Stimulated activated memory B cell treated with anti-CD40 and anti-IgM and Interleukin-4, amounts not matched to agents 10 μg/mL and 1 μg/mL and 100 μg/mL, for 72 hours (primary cell): ENCODE results near the gene BTNL9.
A peak's percentile ranks its signal among the peaks of the same experiment; 100 is the strongest.
"Not testable (repeated sequence)": the region's sequence is repeated elsewhere in the genome, so short reads cannot be mapped to it uniquely, and the experiment has no call there.

Experiments
- ATAC-seq: fragments of 150-1000 bp; cut with Tn5 transposase; 2 replicates; pipeline ENCODE4 v1.10.0; 2021
- H3K27ac Mint-ChIP-seq: one replicate; pipeline ENCODE4 v1.8.0; 2022; ENCODE audit warnings: mild to moderate bottlenecking, mixed read lengths
- H3K27me3 Mint-ChIP-seq: one replicate; pipeline ENCODE4 v1.8.0; 2022; ENCODE audit warnings: mixed read lengths
- H3K36me3 Mint-ChIP-seq: one replicate; pipeline ENCODE4 v1.8.0; 2022; ENCODE audit warnings: mixed read lengths
- H3K4me1 Mint-ChIP-seq: one replicate; pipeline ENCODE4 v1.8.0; 2022; ENCODE audit warnings: mixed read lengths
- H3K4me3 Mint-ChIP-seq: one replicate; pipeline ENCODE4 v1.8.0; 2022; ENCODE audit warnings: mild to moderate bottlenecking, moderate library complexity, mixed read lengths
- H3K9me3 Mint-ChIP-seq: one replicate; pipeline ENCODE4 v1.8.0; 2022; ENCODE audit warnings: mixed read lengths

The BTNL9 gene

GRCh38 chr5:181036816-181037364, 3.2 kb upstream of the BTNL9 start:
- Mint-ChIP-seq H3K4me1 (no peaks in the 10 kb centered on the region), H3K36me3 (no peaks in the 10 kb centered on the region), H3K27ac (no peak overlapping the region), H3K9me3 (peaks cover 3% of the 10 kb centered on the region), H3K4me3 (no peak overlapping the region), H3K27me3 (peaks cover 39% of the 10 kb centered on the region)
- ATAC-seq, result no peak

GRCh38 chr5:181037365-181037861, 2.7 kb upstream of the BTNL9 start:
- no peaks in the 10 kb centered on the region for H3K4me1 Mint-ChIP-seq
- no peaks in the 10 kb centered on the region for H3K36me3 Mint-ChIP-seq
- no peak overlapping the region for H3K27ac Mint-ChIP-seq
- no peaks in the 10 kb centered on the region for H3K9me3 Mint-ChIP-seq
- peaks cover 39% of the 10 kb centered on the region for H3K27me3 Mint-ChIP-seq
- no peak overlapping the region for H3K4me3 Mint-ChIP-seq
- ATAC-seq, result peak; percentile 22

GRCh38 chr5:181039471-181039870, 595 bp upstream of the BTNL9 start:
- Mint-ChIP-seq H3K4me3 (no peak overlapping the region), H3K9me3 (no peaks in the 10 kb centered on the region), H3K36me3 (no peaks in the 10 kb centered on the region), H3K4me1 (peaks cover 6% of the 10 kb centered on the region), H3K27ac (no peak overlapping the region), H3K27me3 (peaks cover 48% of the 10 kb centered on the region)
- no peak for ATAC-seq

DNA sequence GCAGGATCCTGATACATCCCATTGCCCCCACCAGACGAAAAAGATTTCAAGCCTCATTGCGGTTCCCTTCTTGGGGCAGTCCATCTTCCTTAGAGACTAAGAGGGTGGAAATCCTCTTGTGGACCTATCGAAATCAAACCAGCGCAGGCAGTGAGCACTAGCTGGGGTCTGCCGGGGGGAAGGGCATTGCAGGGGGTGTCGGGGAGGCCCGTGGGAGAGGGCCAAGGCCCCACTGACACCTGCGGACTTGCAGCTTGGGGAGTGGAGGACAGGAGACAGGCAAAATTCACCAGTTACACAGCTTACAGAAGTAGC, 522 bp downstream of the BTNL9 start:
- H3K9me3 Mint-ChIP-seq, result no peaks in the 10 kb centered on the region
- H3K4me1 Mint-ChIP-seq, result peaks cover 10% of the 10 kb centered on the region
- H3K27ac Mint-ChIP-seq, result no peak overlapping the region
- peaks cover 49% of the 10 kb centered on the region for H3K27me3 Mint-ChIP-seq
- no peak overlapping the region for H3K4me3 Mint-ChIP-seq
- no peaks in the 10 kb centered on the region for H3K36me3 Mint-ChIP-seq
- no peak for ATAC-seq

DNA sequence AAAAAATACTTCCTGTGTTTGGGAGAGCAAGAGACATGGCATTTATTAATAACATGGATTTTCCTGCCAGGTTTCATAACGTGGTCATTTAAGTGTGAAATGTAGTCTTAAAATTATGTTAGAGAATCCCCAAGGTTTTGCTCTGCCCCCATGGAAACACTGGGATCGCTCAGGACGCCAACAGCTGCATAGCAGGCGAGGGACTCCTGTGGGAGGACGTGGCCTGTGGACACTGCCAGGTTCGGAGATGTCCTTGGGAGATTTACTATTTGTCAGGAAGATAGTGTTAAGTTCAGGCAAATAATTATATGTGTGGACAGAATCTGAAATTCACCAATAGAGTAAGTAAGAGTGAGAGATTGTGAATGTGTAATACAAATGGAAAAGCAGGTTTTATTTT, 977 bp downstream of the BTNL9 start:
- no peak overlapping the region for H3K4me3 Mint-ChIP-seq
- H3K27me3 Mint-ChIP-seq, result peaks cover 47% of the 10 kb centered on the region
- no peaks in the 10 kb centered on the region for H3K36me3 Mint-ChIP-seq
- H3K4me1 Mint-ChIP-seq, result peaks cover 10% of the 10 kb centered on the region
- no peak for ATAC-seq
- no peaks in the 10 kb centered on the region for H3K9me3 Mint-ChIP-seq
- H3K27ac Mint-ChIP-seq, result no peak overlapping the region

- H3K9me3 Mint-ChIP-seq, result no peaks in the 10 kb centered on the region
- H3K27me3 Mint-ChIP-seq, result peaks cover 40% of the 10 kb centered on the region
These were observed 2.1 kb downstream of the BTNL9 start for GRCh38 chr5:181042036-181042713.

DNA sequence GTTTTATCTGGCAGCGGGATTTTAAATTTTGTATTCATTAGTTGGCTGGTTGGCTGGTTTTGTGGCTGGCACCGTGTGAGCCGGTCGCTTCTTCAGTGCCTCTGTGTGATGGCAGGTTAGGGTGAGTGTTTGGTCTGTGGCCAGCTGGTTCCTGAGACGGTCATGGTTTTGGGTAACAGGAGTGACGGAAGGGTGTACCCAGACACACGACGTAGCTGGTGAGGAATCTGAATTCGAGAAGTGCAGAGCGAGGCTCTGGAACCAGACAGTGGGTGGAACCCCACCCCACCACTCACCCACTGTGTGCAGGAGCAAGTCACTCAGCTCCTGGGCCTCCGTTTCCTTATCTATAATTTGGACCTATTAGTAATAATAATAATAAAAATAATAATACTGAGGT, 2.7 kb downstream of the BTNL9 start:
- Mint-ChIP-seq H3K4me3 (no peak overlapping the region), H3K36me3 (no peaks in the 10 kb centered on the region), H3K9me3 (no peaks in the 10 kb centered on the region), H3K27me3 (peaks cover 42% of the 10 kb centered on the region), H3K27ac (no peak overlapping the region), H3K4me1 (peaks cover 10% of the 10 kb centered on the region)
- ATAC-seq, result no peak

More at GRCh38 chr5:181042036-181042713, 2.1 kb downstream of the BTNL9 start:
- no peaks in the 10 kb centered on the region for H3K36me3 Mint-ChIP-seq
- no peak overlapping the region for H3K4me3 Mint-ChIP-seq
- no peak for ATAC-seq
- peaks cover 10% of the 10 kb centered on the region for H3K4me1 Mint-ChIP-seq
- no peak overlapping the region for H3K27ac Mint-ChIP-seq

GRCh38 chr5:181043285-181044092, 3.4 kb downstream of the BTNL9 start:
- Mint-ChIP-seq H3K27me3 (peaks cover 44% of the 10 kb centered on the region), H3K4me3 (no peak overlapping the region), H3K9me3 (no peaks in the 10 kb centered on the region), H3K27ac (no peak overlapping the region), H3K36me3 (no peaks in the 10 kb centered on the region), H3K4me1 (peaks cover 10% of the 10 kb centered on the region)
- ATAC-seq, result no peak

DNA sequence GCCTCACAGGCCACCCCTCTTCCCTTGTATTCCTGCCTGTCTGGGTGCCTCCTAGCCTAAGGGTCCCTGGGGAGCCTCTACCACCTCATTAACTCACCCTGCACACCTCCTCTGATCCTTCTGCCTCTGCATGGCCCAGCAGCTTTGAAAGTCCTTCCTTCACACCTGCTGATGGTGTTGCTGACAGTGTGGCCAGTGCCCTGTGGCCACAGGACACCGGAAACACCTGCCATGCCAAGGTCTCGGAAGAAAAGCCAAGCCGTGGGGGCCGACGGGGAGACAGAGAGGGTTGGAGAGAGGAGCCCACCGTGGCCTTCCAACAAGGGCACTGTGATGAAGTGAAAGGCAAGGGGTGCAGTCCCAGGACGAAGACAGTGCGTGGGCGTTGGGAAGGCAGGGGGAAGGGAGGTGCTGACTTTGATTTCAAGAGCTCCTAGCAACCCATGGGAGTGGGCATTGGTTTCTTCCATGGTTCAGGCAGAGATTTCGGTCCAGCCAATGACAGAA, 4.1 kb downstream of the BTNL9 start:
- ATAC-seq, result no peak
- Mint-ChIP-seq H3K27ac (no peak overlapping the region), H3K36me3 (no peaks in the 10 kb centered on the region), H3K27me3 (peaks cover 40% of the 10 kb centered on the region), H3K4me3 (no peak overlapping the region), H3K9me3 (no peaks in the 10 kb centered on the region), H3K4me1 (peaks cover 10% of the 10 kb centered on the region)

GRCh38 chr5:181044662-181045305, 4.7 kb downstream of the BTNL9 start:
- Mint-ChIP-seq H3K9me3 (no peaks in the 10 kb centered on the region), H3K27ac (no peak overlapping the region), H3K4me1 (peaks cover 10% of the 10 kb centered on the region), H3K36me3 (no peaks in the 10 kb centered on the region), H3K4me3 (no peak overlapping the region), H3K27me3 (peaks cover 40% of the 10 kb centered on the region)
- peak; percentile 46 for ATAC-seq

DNA sequence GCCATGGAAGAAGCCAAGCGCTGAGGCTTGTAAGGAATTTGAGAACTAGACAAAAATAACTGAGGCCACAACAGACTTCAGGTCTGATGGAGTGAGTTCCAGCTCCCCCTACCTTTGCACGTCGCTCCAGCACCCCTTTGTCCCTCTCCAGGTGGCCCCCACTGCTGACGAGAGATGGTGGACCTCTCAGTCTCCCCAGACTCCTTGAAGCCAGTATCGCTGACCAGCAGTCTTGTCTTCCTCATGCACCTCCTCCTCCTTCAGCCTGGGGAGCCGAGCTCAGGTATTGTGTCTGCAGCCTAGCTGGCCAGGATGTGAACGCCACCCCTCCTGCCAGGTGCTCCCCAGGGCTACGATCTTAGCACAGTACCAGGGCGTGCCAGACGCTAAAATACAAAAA, 5.2 kb downstream of the BTNL9 start:
- peaks cover 10% of the 10 kb centered on the region for H3K4me1 Mint-ChIP-seq
- H3K9me3 Mint-ChIP-seq, result no peaks in the 10 kb centered on the region
- no peak for ATAC-seq
- H3K36me3 Mint-ChIP-seq, result no peaks in the 10 kb centered on the region
- no peak overlapping the region for H3K27ac Mint-ChIP-seq
- H3K4me3 Mint-ChIP-seq, result no peak overlapping the region
- H3K27me3 Mint-ChIP-seq, result peaks cover 39% of the 10 kb centered on the region

GRCh38 chr5:181045857-181046256, 5.8 kb downstream of the BTNL9 start:
- H3K4me3 Mint-ChIP-seq, result not testable (repeated sequence)

GRCh38 chr5:181047288-181047687, 7.2 kb downstream of the BTNL9 start:
- no peaks in the 10 kb centered on the region for H3K36me3 Mint-ChIP-seq
- H3K27ac Mint-ChIP-seq, result no peak overlapping the region
- H3K4me1 Mint-ChIP-seq, result peaks cover 25% of the 10 kb centered on the region
- peaks cover 38% of the 10 kb centered on the region for H3K27me3 Mint-ChIP-seq
- no peak for ATAC-seq
- peaks cover 3% of the 10 kb centered on the region for H3K9me3 Mint-ChIP-seq
- no peak overlapping the region for H3K4me3 Mint-ChIP-seq

More at GRCh38 chr5:181045857-181046256, 5.8 kb downstream of the BTNL9 start:
- not testable (repeated sequence) for ATAC-seq, H3K36me3 Mint-ChIP-seq, H3K9me3 Mint-ChIP-seq, H3K27ac Mint-ChIP-seq
- Mint-ChIP-seq H3K27me3 (peaks cover 38% of the 10 kb centered on the region), H3K4me1 (peaks cover 14% of the 10 kb centered on the region)

- Mint-ChIP-seq H3K9me3 (peaks cover 3% of the 10 kb centered on the region), H3K27ac (no peak overlapping the region), H3K27me3 (peaks cover 40% of the 10 kb centered on the region), H3K36me3 (no peaks in the 10 kb centered on the region), H3K4me3 (no peak overlapping the region), H3K4me1 (peaks cover 27% of the 10 kb centered on the region)
- no peak for ATAC-seq
These were observed 7.9 kb downstream of the BTNL9 start for GRCh38 chr5:181047921-181048320.

GRCh38 chr5:181050016-181050415, 9.9 kb downstream of the BTNL9 start:
- H3K4me3 Mint-ChIP-seq, result no peak overlapping the region
- no peak overlapping the region for H3K27ac Mint-ChIP-seq
- ATAC-seq, result no peak
- peaks cover 49% of the 10 kb centered on the region for H3K27me3 Mint-ChIP-seq
- H3K36me3 Mint-ChIP-seq, result no peaks in the 10 kb centered on the region
- H3K4me1 Mint-ChIP-seq, result peaks cover 35% of the 10 kb centered on the region
- peaks cover 3% of the 10 kb centered on the region for H3K9me3 Mint-ChIP-seq
